GM12878 (cell line): ENCODE measurements around the gene SLC9A3. TPM values are rescaled to one million over a fixed set of nuclear protein-coding genes. Genes with fewer than 3 reads are reported as not detected.

ENCODE experiments used
- BHLHE40 ChIP-seq, 2 experiments: fragments of 450-650 bp in 1 of 2; IDR thresholded peaks; 2 replicates each; pipeline ENCODE4 v1.6.1; 2011 to 2017; ENCODE audit warnings: low read depth in 2 of 2, borderline replicate concordance in 1 of 2, improper control_type of control experiment in 1 of 2, low read length in 1 of 2, mild to moderate bottlenecking in 1 of 2
- EP300 ChIP-seq, 2 experiments: fragments of 150-350 bp in 1 of 2; IDR thresholded peaks; 2 replicates each; pipeline ENCODE4 v1.6.1; 2011 to 2012; ENCODE audit warnings: low read depth in 2 of 2, low read length in 2 of 2, borderline replicate concordance in 1 of 2, improper control_type of control experiment in 1 of 2, inconsistent platforms in 1 of 2; ENCODE audit not compliant: control insufficient read depth in 1 of 2
- FOXK2 ChIP-seq: fragments of 450-650 bp; IDR thresholded peaks from 2 replicates; pipeline ENCODE4 v1.6.1; 2017; ENCODE audit warnings: mild to moderate bottlenecking, moderate library complexity
- IKZF1 ChIP-seq: fragments of 450-650 bp; conservative IDR thresholded peaks from 2 replicates; pipeline ENCODE4 v1.6.1; 2017; ENCODE audit warnings: antibody characterized with exemption, mild to moderate bottlenecking
- IKZF2 ChIP-seq, 2 experiments: fragments of 450-650 bp; IDR thresholded peaks; 2 replicates each; pipeline ENCODE4 v1.6.1; 2017; ENCODE audit warnings: mild to moderate bottlenecking in 2 of 2, moderate library complexity in 2 of 2
- MTA2 ChIP-seq: fragments of 450-650 bp; IDR thresholded peaks from 2 replicates; pipeline ENCODE4 v1.6.1; 2016; ENCODE audit warnings: low read depth, mild to moderate bottlenecking, moderate library complexity
- MXI1 ChIP-seq: fragments of 150-350 bp; IDR thresholded peaks from 2 replicates; pipeline ENCODE4 v1.6.1; 2011; ENCODE audit warnings: low read depth, mild to moderate bottlenecking, inconsistent platforms, low read length, improper control_type of control experiment
- NFIC ChIP-seq: IDR thresholded peaks from 2 replicates; pipeline ENCODE4 v1.6.1; 2012; ENCODE audit warnings: low read depth, mild to moderate bottlenecking, inconsistent platforms, low read length, moderate library complexity
- NFYA ChIP-seq: IDR thresholded peaks from 2 replicates; pipeline ENCODE4 v1.6.1; 2011; ENCODE audit warnings: low read depth, mild to moderate bottlenecking, low read length, improper control_type of control experiment, borderline replicate concordance
- PAX5 ChIP-seq: IDR thresholded peaks from 2 replicates; pipeline ENCODE4 v1.6.1; 2011; ENCODE audit warnings: low read depth, low read length, borderline replicate concordance
- POLR2A ChIP-seq: IDR thresholded peaks from 2 replicates; pipeline ENCODE4 v1.6.1; 2011; ENCODE audit warnings: low read depth, mild to moderate bottlenecking, low read length
- SMARCA5 ChIP-seq: fragments of 450-650 bp; IDR thresholded peaks from 2 replicates; pipeline ENCODE4 v1.6.1; 2017; ENCODE audit warnings: mild to moderate bottlenecking
- STAT3 ChIP-seq: IDR thresholded peaks from 2 replicates; pipeline ENCODE4 v1.6.1; 2011; ENCODE audit warnings: low read depth, low read length, improper control_type of control experiment
- SUPT20H ChIP-seq: IDR thresholded peaks from 2 replicates; pipeline ENCODE4 v1.6.1; 2011; ENCODE audit warnings: low read depth, mild to moderate bottlenecking, low read length, moderate library complexity, borderline replicate concordance; ENCODE audit not compliant: control insufficient read depth
- ZNF622 ChIP-seq: fragments of 450-650 bp; IDR thresholded peaks from 2 replicates; pipeline ENCODE4 v1.6.1; 2017; ENCODE audit warnings: mild to moderate bottlenecking, inconsistent platforms
- polyA plus RNA-seq, 11 experiments: library from polyadenylated mRNA; depleted of rRNA in 4 of 11; unstranded in 6 of 11; stranded (reverse) in 5 of 11; fragments of >200 nt; fragmentation: Nextera tagmentation in 4 of 11; fragmentation: Illumina TruSeq in 1 of 11; extraction: Ambion mirVana in 4 of 11; extraction: Trizol in 1 of 11; gene quantifications; 1 replicate in 1 of 11; 2 replicates in 10 of 11; pipeline versions ENCODE4 v1.2.1 to v1.2.3, GENCODE V29; 2011 to 2016; ENCODE audit warnings: inconsistent platforms in 2 of 11, missing spikeins in 2 of 11, low read depth in 1 of 11
- total RNA-seq, 4 experiments: library from RNA; depleted of rRNA in 3 of 4; stranded (reverse); fragments of >200 nt in 3 of 4; fragmentation: Illumina TruSeq in 1 of 4; extraction: Trizol in 1 of 4; gene quantifications; 2 replicates each; pipeline versions ENCODE4 v1.2.1 to v1.2.3, GENCODE V29; 2013 to 2021
- TF ChIP-seq, protein P1 (sequence below): IDR thresholded peaks from 2 replicates; pipeline ENCODE4 v1.6.1; 2011; ENCODE audit warnings: mild to moderate bottlenecking, low read depth, low read length, moderate library complexity; ENCODE audit not compliant: insufficient replicate concordance
- TF ChIP-seq, protein P2 (sequence below): fragments of 450-650 bp; formaldehyde crosslinking; IDR thresholded peaks from 2 replicates; pipeline ENCODE4 v1.4.0; 2020; ENCODE audit warnings: mild to moderate bottlenecking, moderate library complexity
- TF ChIP-seq, protein P3 (sequence below): fragments of 450-650 bp; conservative IDR thresholded peaks from 2 replicates; pipeline ENCODE4 v1.6.1; 2017; ENCODE audit warnings: mild to moderate bottlenecking, moderate library complexity
- TF ChIP-seq, protein P4 (sequence below): fragments of 450-650 bp; IDR thresholded peaks from 2 replicates; pipeline ENCODE4 v1.6.1; 2016; ENCODE audit warnings: mild to moderate bottlenecking, moderate library complexity, borderline replicate concordance

Gene SLC9A3
- total and polyA plus RNA-seq, 10 of the 15 experiments (the other 5 are each of a cell fraction or from before 2014, with no cell fraction given): 0.04 to 5.2 (median 2.3) TPM; not detected in 1

DNA sequence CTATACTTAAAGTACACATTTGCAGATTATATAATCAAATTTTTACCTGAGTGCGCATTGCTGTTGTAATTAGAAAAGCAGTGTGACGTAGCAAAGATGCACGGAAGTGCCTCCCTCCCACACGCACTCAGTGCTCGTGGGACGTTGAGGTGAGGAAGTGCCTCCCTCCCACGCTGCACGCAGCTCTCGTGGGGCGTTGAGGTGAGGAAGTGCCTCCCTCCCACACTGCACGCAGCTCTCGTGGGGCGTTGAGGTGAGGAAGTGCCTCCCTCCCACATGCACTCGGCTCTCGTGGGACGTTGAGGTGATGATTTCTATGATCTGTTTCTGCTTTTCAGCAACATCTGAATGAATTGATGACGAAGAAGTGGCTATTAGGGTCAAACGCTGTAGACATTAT is 60.3 kb downstream of the SLC9A3 start (continued):
- TF ChIP-seq, protein P1, sequence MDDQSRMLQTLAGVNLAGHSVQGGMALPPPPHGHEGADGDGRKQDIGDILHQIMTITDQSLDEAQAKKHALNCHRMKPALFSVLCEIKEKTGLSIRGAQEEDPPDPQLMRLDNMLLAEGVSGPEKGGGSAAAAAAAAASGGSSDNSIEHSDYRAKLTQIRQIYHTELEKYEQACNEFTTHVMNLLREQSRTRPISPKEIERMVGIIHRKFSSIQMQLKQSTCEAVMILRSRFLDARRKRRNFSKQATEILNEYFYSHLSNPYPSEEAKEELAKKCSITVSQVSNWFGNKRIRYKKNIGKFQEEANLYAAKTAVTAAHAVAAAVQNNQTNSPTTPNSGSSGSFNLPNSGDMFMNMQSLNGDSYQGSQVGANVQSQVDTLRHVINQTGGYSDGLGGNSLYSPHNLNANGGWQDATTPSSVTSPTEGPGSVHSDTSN: no peak
- TF ChIP-seq NFIC (no peak), STAT3 (no peak), PAX5 (peak; percentile 66; the same call in 1 of the 2 replicates), MXI1 (no peak), MTA2 (no peak), NFYA (no peak), FOXK2 (no peak), SUPT20H (no peak), POLR2A (no peak), IKZF2 (IDR thresholded peaks at IDR 0.05) (no peak), IKZF1 (0 out of 2 replicates have a peak, but pooled peaks have one; percentile 15), ZNF622 (no peak), BHLHE40 (IDR thresholded peaks at IDR 0.05; ENCODE audit: borderline replicate concordance in 1 of 2, low read depth in 2 of 2, low read length in 1 of 2) (peak; percentile 57 to 58), SMARCA5 (no peak), EP300 (IDR thresholded peaks at IDR 0.05; ENCODE audit: borderline replicate concordance in 1 of 2, control insufficient read depth in 1 of 2, low read depth in 2 of 2, low read length in 2 of 2) (no peak)
- TF ChIP-seq, protein P2, sequence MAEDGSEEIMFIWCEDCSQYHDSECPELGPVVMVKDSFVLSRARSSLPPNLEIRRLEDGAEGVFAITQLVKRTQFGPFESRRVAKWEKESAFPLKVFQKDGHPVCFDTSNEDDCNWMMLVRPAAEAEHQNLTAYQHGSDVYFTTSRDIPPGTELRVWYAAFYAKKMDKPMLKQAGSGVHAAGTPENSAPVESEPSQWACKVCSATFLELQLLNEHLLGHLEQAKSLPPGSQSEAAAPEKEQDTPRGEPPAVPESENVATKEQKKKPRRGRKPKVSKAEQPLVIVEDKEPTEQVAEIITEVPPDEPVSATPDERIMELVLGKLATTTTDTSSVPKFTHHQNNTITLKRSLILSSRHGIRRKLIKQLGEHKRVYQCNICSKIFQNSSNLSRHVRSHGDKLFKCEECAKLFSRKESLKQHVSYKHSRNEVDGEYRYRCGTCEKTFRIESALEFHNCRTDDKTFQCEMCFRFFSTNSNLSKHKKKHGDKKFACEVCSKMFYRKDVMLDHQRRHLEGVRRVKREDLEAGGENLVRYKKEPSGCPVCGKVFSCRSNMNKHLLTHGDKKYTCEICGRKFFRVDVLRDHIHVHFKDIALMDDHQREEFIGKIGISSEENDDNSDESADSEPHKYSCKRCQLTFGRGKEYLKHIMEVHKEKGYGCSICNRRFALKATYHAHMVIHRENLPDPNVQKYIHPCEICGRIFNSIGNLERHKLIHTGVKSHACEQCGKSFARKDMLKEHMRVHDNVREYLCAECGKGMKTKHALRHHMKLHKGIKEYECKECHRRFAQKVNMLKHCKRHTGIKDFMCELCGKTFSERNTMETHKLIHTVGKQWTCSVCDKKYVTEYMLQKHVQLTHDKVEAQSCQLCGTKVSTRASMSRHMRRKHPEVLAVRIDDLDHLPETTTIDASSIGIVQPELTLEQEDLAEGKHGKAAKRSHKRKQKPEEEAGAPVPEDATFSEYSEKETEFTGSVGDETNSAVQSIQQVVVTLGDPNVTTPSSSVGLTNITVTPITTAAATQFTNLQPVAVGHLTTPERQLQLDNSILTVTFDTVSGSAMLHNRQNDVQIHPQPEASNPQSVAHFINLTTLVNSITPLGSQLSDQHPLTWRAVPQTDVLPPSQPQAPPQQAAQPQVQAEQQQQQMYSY (CRISPR knock-in tag): no peak
- TF ChIP-seq, protein P3, sequence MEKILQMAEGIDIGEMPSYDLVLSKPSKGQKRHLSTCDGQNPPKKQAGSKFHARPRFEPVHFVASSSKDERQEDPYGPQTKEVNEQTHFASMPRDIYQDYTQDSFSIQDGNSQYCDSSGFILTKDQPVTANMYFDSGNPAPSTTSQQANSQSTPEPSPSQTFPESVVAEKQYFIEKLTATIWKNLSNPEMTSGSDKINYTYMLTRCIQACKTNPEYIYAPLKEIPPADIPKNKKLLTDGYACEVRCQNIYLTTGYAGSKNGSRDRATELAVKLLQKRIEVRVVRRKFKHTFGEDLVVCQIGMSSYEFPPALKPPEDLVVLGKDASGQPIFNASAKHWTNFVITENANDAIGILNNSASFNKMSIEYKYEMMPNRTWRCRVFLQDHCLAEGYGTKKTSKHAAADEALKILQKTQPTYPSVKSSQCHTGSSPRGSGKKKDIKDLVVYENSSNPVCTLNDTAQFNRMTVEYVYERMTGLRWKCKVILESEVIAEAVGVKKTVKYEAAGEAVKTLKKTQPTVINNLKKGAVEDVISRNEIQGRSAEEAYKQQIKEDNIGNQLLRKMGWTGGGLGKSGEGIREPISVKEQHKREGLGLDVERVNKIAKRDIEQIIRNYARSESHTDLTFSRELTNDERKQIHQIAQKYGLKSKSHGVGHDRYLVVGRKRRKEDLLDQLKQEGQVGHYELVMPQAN: no peak
- TF ChIP-seq, protein P4, sequence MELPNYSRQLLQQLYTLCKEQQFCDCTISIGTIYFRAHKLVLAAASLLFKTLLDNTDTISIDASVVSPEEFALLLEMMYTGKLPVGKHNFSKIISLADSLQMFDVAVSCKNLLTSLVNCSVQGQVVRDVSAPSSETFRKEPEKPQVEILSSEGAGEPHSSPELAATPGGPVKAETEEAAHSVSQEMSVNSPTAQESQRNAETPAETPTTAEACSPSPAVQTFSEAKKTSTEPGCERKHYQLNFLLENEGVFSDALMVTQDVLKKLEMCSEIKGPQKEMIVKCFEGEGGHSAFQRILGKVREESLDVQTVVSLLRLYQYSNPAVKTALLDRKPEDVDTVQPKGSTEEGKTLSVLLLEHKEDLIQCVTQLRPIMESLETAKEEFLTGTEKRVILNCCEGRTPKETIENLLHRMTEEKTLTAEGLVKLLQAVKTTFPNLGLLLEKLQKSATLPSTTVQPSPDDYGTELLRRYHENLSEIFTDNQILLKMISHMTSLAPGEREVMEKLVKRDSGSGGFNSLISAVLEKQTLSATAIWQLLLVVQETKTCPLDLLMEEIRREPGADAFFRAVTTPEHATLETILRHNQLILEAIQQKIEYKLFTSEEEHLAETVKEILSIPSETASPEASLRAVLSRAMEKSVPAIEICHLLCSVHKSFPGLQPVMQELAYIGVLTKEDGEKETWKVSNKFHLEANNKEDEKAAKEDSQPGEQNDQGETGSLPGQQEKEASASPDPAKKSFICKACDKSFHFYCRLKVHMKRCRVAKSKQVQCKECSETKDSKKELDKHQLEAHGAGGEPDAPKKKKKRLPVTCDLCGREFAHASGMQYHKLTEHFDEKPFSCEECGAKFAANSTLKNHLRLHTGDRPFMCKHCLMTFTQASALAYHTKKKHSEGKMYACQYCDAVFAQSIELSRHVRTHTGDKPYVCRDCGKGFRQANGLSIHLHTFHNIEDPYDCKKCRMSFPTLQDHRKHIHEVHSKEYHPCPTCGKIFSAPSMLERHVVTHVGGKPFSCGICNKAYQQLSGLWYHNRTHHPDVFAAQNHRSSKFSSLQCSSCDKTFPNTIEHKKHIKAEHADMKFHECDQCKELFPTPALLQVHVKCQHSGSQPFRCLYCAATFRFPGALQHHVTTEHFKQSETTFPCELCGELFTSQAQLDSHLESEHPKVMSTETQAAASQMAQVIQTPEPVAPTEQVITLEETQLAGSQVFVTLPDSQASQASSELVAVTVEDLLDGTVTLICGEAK: no peak
